SH-SY5Y (cell line): ENCODE results near the gene PCDHGC4.

ENCODE experiments used
- GATA2 ChIP-seq: IDR thresholded peaks from 2 replicates; pipeline ENCODE4 v1.6.1; 2011; ENCODE audit warnings: mild to moderate bottlenecking, low read depth, low read length
- GATA3 ChIP-seq: IDR thresholded peaks from 2 replicates; pipeline ENCODE4 v1.6.1; 2011; ENCODE audit warnings: low read depth, mild to moderate bottlenecking, low read length, moderate library complexity

DNA sequence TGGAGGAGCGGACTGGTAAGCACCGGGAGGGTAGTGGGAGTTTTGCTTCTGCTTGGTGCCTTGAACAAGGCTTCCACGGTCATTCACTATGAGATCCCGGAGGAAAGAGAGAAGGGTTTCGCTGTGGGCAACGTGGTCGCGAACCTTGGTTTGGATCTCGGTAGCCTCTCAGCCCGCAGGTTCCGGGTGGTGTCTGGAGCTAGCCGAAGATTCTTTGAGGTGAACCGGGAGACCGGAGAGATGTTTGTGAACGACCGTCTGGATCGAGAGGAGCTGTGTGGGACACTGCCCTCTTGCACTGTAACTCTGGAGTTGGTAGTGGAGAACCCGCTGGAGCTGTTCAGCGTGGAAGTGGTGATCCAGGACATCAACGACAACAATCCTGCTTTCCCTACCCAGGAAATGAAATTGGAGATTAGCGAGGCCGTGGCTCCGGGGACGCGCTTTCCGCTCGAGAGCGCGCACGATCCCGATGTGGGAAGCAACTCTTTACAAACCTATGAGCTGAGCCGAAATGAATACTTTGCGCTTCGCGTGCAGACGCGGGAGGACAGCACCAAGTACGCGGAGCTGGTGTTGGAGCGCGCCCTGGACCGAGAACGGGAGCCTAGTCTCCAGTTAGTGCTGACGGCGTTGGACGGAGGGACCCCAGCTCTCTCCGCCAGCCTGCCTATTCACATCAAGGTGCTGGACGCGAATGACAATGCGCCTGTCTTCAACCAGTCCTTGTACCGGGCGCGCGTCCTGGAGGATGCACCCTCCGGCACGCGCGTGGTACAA lies 8.5 kb upstream of the PCDHGC4 start:
- TF ChIP-seq GATA2: no peak
- no peak for TF ChIP-seq GATA3
